Kidney (tissue), 14 donors: ENCODE results near the gene PAX7. TPM values are rescaled to one million over a fixed set of nuclear protein-coding genes. Genes with fewer than 3 reads are reported as not detected.
A peak's percentile ranks its signal among the peaks of the same experiment; 100 is the strongest.

Source experiments
- DNase-seq, 5 donors: peaks; one replicate each; pipeline ENCODE4 v3.0.0-alpha.2; 2013 to 2020
- FAIRE-seq: peaks from 2 replicates; lab custom pipeline; 2012; peaks lifted over from hg19 to GRCh38; lab: Jason Lieb, UNC
- H3K27ac ChIP-seq, 2 donors: one replicate each; pipeline ENCODE4 v1.7.0; 2013; ENCODE audit warnings: low read depth in 2 of 2, low read length in 2 of 2, inconsistent platforms in 1 of 2
- H3K27me3 ChIP-seq: one replicate; pipeline ENCODE4 v1.7.1; 2013; ENCODE audit warnings: low read length, inconsistent platforms; ENCODE audit not compliant: control insufficient read depth, insufficient read depth
- H3K36me3 ChIP-seq, 3 donors: one replicate each; pipeline versions ENCODE4 v1.7.0 to v1.7.1; 2013; ENCODE audit warnings: low read length in 3 of 3, control low read depth in 1 of 3, inconsistent platforms in 1 of 3; ENCODE audit not compliant: insufficient read depth in 3 of 3, control insufficient read depth in 2 of 3
- H3K4me1 ChIP-seq, 3 donors: one replicate each; pipeline versions ENCODE4 v1.7.0 to v1.7.1; 2013; ENCODE audit warnings: low read length in 3 of 3, inconsistent platforms in 1 of 3, low read depth in 1 of 3; ENCODE audit not compliant: control insufficient read depth in 2 of 3, insufficient read depth in 2 of 3
- H3K4me3 ChIP-seq, 3 donors: one replicate each; pipeline versions ENCODE4 v1.7.0 to v1.8.1; 2013; ENCODE audit warnings: low read length in 3 of 3, control low read depth in 1 of 3, inconsistent platforms in 1 of 3
- H3K9ac ChIP-seq, 3 donors: one replicate each; pipeline versions ENCODE4 v1.7.0 to v1.7.1; 2013; ENCODE audit warnings: low read length in 3 of 3, control low read depth in 1 of 3, inconsistent platforms in 1 of 3
- H3K9me3 ChIP-seq, 3 donors: one replicate each; pipeline versions ENCODE4 v1.7.0 to v1.7.1; 2013; ENCODE audit warnings: low read length in 3 of 3, control low read depth in 1 of 3, inconsistent platforms in 1 of 3; ENCODE audit not compliant: control insufficient read depth in 2 of 3, insufficient read depth in 1 of 3
- CTCF ChIP-seq: IDR thresholded peaks from 3 replicates; pipeline ENCODE4 v1.5.1; 2012; ENCODE audit warnings: mild to moderate bottlenecking, moderate library complexity, borderline replicate concordance; ENCODE audit not compliant: insufficient read depth; ENCODE audit errors: extremely low read depth
- intact Hi-C: fragments of 100-400 bp; cut with DNase I; formaldehyde crosslinking; loops from one replicate; pipeline ENCODE4 v1.11.1; 2022
- polyA plus RNA-seq: library from polyadenylated mRNA; stranded (reverse); fragments of 350-450 nt; fragmentation: Illumina TruSeq; extraction: RNeasy Lipid Tissue Mini Kit (QIAGEN cat#74804); gene quantifications from one replicate; pipeline ENCODE4 v1.2.3, GENCODE V29; 2014; ENCODE audit warnings: low read depth, low replicate concordance; ENCODE audit not compliant: insufficient read depth
- total RNA-seq: library from RNA; stranded (reverse); fragmentation: NEBNext Ultra II Directional; extraction: Animal tissue kit (Norgen Biotek cat#: 25700); gene quantifications from one replicate; pipeline ENCODE4 v1.2.1, GENCODE V29; 2021
- donor health status: control.
- donor health status: control.
- donor health status: control.
- donor health status: control.
- donor health status: control.
- donor health status: DM: yes; HTN: yes; CAD: no.
- donor health status: Normal renal cell carcinoma (clear cell type).

The PAX7 gene
- total and polyA plus RNA-seq, 2 donors from 2014 or later = not detected

- no peak for TF ChIP-seq CTCF
- H3K4me3 ChIP-seq = no peak overlapping the region
- H3K36me3 ChIP-seq = no peaks in the 10 kb centered on the region
- no peak overlapping the region for H3K9ac ChIP-seq
- DNase-seq (no peak), FAIRE-seq (no peak)
- no peaks in the 10 kb centered on the region for H3K9me3 ChIP-seq
- H3K4me1 ChIP-seq = no peaks in the 10 kb centered on the region
- intact Hi-C loops = loop anchor here (10.0 kb wide), 1 partner anchor 272 kb away; no protein-coding TSS in a partner anchor
- H3K27ac ChIP-seq = no peak overlapping the region
- no peaks in the 10 kb centered on the region for H3K27me3 ChIP-seq
Measured at GRCh38 chr1:18602533-18603211, 28.0 kb upstream of the PAX7 start.

GRCh38 chr1:18603212-18603852 is 27.3 kb upstream of the PAX7 start:
- FAIRE-seq (no peak), DNase-seq (no peak)
- H3K4me3 ChIP-seq = no peak overlapping the region
- intact Hi-C loops = loop anchor here (10.0 kb wide), 1 partner anchor 271 kb away; no protein-coding TSS in a partner anchor
- no peak overlapping the region for H3K27ac ChIP-seq
- no peaks in the 10 kb centered on the region for H3K9me3 ChIP-seq
- H3K9ac ChIP-seq = no peak overlapping the region
- no peaks in the 10 kb centered on the region for H3K4me1 ChIP-seq
- TF ChIP-seq CTCF = no peak
- no peaks in the 10 kb centered on the region for H3K36me3 ChIP-seq
- H3K27me3 ChIP-seq = no peaks in the 10 kb centered on the region

GRCh38 chr1:18606443-18607288 is 24.0 kb upstream of the PAX7 start:
- FAIRE-seq = no peak

More at GRCh38 chr1:18606443-18607288, 24.0 kb upstream of the PAX7 start:
- no peak for TF ChIP-seq CTCF
- DNase-seq = peak in 4 of 5 donors; percentile 67 to 83 (median 77)
- Histone ChIP-seq H3K4me3 (no peak overlapping the region), H3K4me1 (no peaks in the 10 kb centered on the region), H3K27me3 (peaks cover 2% of the 10 kb centered on the region), H3K9me3 (no peaks in the 10 kb centered on the region), H3K9ac (no peak overlapping the region), H3K36me3 (no peaks in the 10 kb centered on the region), H3K27ac (no peak overlapping the region)
- intact Hi-C loops = loop anchor here (10.0 kb wide), 1 partner anchor 268 kb away; no protein-coding TSS in a partner anchor
